HEK293 (cell line): Measurements from ENCODE around the gene ARHGAP22.

Experiments used
- CTCF ChIA-PET: fragments of 350-600 bp; formaldehyde crosslinking; extraction: SDS; loops from one replicate; lab custom pipeline; 2021; ENCODE audit warnings: antibody characterized with exemption; lab: Yijun Ruan, JAX
- POLR2A ChIA-PET: fragments of 300-600 bp; formaldehyde crosslinking; extraction: SDS; loops from one replicate; lab custom pipeline; 2020; ENCODE audit warnings: antibody characterized with exemption, inconsistent platforms; lab: Yijun Ruan, JAX
- H3K27ac ChIP-seq: fragments of 200-500 bp; sonication (Bioruptor generic); 2 replicates; pipeline ENCODE4 v1.5.1; 2014; ENCODE audit warnings: low read depth, low read length, control low read depth, inconsistent platforms; ENCODE audit errors: extremely low read depth
- H3K36me3 ChIP-seq, 2 experiments: fragments of 200-500 bp in 1 of 2; sonication (Bioruptor generic) in 1 of 2; 1 replicate in 1 of 2; 2 replicates in 1 of 2; pipeline ENCODE4 v1.5.1; 2014 to 2017; ENCODE audit warnings: inconsistent platforms in 2 of 2, low read length in 2 of 2; ENCODE audit not compliant: control insufficient read depth in 2 of 2, insufficient read depth in 1 of 2
- H3K4me1 ChIP-seq: fragments of 200-500 bp; sonication (Bioruptor generic); 2 replicates; pipeline ENCODE4 v1.5.1; 2014; ENCODE audit warnings: mild to moderate bottlenecking, low read length, inconsistent platforms; ENCODE audit not compliant: control insufficient read depth, insufficient read depth
- H3K4me3 ChIP-seq: 2 replicates; pipeline ENCODE4 v1.5.1; 2011; ENCODE audit warnings: low read depth, mild to moderate bottlenecking, control low read depth, low read length, moderate library complexity
- H3K9me3 ChIP-seq: fragments of 200-500 bp; sonication (Bioruptor generic); 2 replicates; pipeline ENCODE4 v1.5.1; 2014; ENCODE audit warnings: low read depth, low read length, inconsistent platforms; ENCODE audit not compliant: control insufficient read depth, insufficient read depth
- KLF7 ChIP-seq: fragments of 450-650 bp; formaldehyde crosslinking; IDR thresholded peaks from 2 replicates; pipeline ENCODE4 v1.5.1; 2016; ENCODE audit warnings: missing biosample characterization, missing genetic modification characterization, borderline replicate concordance
- OVOL3 ChIP-seq: fragments of 450-650 bp; formaldehyde crosslinking; IDR thresholded peaks from 2 replicates; pipeline ENCODE4 v1.5.1; 2016; ENCODE audit warnings: missing biosample characterization, missing genetic modification characterization
- SCRT2 ChIP-seq: fragments of 450-650 bp; formaldehyde crosslinking; IDR thresholded peaks from 2 replicates; pipeline ENCODE4 v1.5.1; 2016; ENCODE audit warnings: missing biosample characterization, missing genetic modification characterization
- ZBTB20 ChIP-seq: fragments of 450-650 bp; formaldehyde crosslinking; IDR thresholded peaks from 2 replicates; pipeline ENCODE4 v1.5.1; 2016; ENCODE audit warnings: missing biosample characterization, missing genetic modification characterization
- ZFP3 ChIP-seq: fragments of 450-650 bp; formaldehyde crosslinking; IDR thresholded peaks from 2 replicates; pipeline ENCODE4 v1.5.1; 2016; ENCODE audit warnings: low read depth, missing biosample characterization, missing genetic modification characterization
- ZNF175 ChIP-seq: fragments of 450-650 bp; formaldehyde crosslinking; IDR thresholded peaks from 2 replicates; pipeline ENCODE4 v1.5.1; 2016; ENCODE audit warnings: missing biosample characterization, missing genetic modification characterization
- ZNF211 ChIP-seq: fragments of 450-650 bp; formaldehyde crosslinking; IDR thresholded peaks from 2 replicates; pipeline ENCODE4 v1.5.1; 2016; ENCODE audit warnings: low read depth, missing biosample characterization, missing genetic modification characterization
- ZNF26 ChIP-seq: fragments of 450-650 bp; formaldehyde crosslinking; IDR thresholded peaks from 2 replicates; pipeline ENCODE4 v1.5.1; 2016; ENCODE audit warnings: missing biosample characterization, missing genetic modification characterization
- ZNF324 ChIP-seq: fragments of 450-650 bp; formaldehyde crosslinking; IDR thresholded peaks from 2 replicates; pipeline ENCODE4 v1.5.1; 2016; ENCODE audit warnings: missing biosample characterization, missing genetic modification characterization
- ZNF335 ChIP-seq: fragments of 450-650 bp; formaldehyde crosslinking; conservative IDR thresholded peaks from 2 replicates; pipeline ENCODE4 v1.5.1; 2016; ENCODE audit warnings: missing biosample characterization, missing genetic modification characterization
- ZNF354C ChIP-seq: fragments of 450-650 bp; formaldehyde crosslinking; IDR thresholded peaks from 2 replicates; pipeline ENCODE4 v1.5.1; 2016; ENCODE audit warnings: missing biosample characterization, missing genetic modification characterization, low read depth, borderline replicate concordance
- ZNF366 ChIP-seq: fragments of 450-650 bp; formaldehyde crosslinking; conservative IDR thresholded peaks from 2 replicates; pipeline ENCODE4 v1.5.1; 2016; ENCODE audit warnings: missing biosample characterization, missing genetic modification characterization
- ZNF521 ChIP-seq: fragments of 450-650 bp; formaldehyde crosslinking; IDR thresholded peaks from 2 replicates; pipeline ENCODE4 v1.5.1; 2017; ENCODE audit warnings: missing biosample characterization, mild to moderate bottlenecking, missing genetic modification characterization
- ZNF596 ChIP-seq: fragments of 450-650 bp; IDR thresholded peaks from 2 replicates; pipeline ENCODE4 v1.5.0; 2018; ENCODE audit warnings: missing biosample characterization, mild to moderate bottlenecking, missing genetic modification characterization, moderate library complexity
- ZNF624 ChIP-seq: fragments of 450-650 bp; formaldehyde crosslinking; IDR thresholded peaks from 2 replicates; pipeline ENCODE4 v1.5.1; 2017; ENCODE audit warnings: missing biosample characterization, missing genetic modification characterization
- TF ChIP-seq, protein P1 (sequence below): fragments of 450-650 bp; formaldehyde crosslinking; IDR thresholded peaks from 2 replicates; pipeline ENCODE4 v1.5.1; 2016; ENCODE audit warnings: missing biosample characterization, missing genetic modification characterization, borderline replicate concordance
- TF ChIP-seq, protein P2 (sequence below): IDR thresholded peaks from 2 replicates; pipeline ENCODE4 v1.6.1; 2011; ENCODE audit warnings: mild to moderate bottlenecking, low read depth, low read length, borderline replicate concordance
- TF ChIP-seq, protein P3 (sequence below): fragments of 450-650 bp; formaldehyde crosslinking; IDR thresholded peaks from 2 replicates; pipeline ENCODE4 v1.5.1; 2016; ENCODE audit warnings: missing biosample characterization, missing genetic modification characterization

Gene ARHGAP22

DNA sequence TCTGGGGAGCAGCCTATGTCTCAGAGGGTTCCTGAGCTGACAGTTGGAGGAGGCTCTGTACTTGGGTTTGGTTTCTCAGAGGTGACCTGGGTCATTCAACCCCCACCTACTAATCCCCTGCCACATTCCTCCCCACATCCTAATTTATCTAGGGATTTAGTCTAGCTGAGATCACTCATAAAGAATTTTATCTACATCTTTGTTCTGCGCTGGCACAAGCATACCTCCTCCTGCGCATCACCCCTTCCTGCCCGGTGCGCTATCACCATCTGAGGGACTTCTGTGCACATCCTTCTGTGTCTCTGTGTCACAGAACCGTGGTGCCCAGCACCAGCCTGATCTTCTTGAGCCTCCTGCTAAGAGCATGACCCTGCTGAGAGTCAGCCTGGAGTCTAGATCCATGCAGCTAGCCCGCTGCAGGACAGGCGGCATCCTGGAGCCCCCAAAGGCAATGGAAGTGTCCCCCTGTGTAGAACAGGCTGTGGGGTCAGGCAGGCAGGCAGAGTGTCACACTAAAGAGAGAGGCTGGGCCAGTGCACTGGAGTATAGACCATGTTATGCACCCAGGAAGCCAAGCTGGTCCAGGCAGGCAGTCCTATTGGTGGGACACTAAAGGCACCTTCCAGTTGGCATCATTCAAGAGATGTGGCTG lies 63.6 kb downstream of the ARHGAP22 start:
- POLR2A ChIA-PET = no interaction called here
- Histone ChIP-seq H3K9me3 (no peaks in the 10 kb centered on the region), H3K4me1 (no peaks in the 10 kb centered on the region), H3K27ac (no peak overlapping the region), H3K36me3 (no peaks in the 10 kb centered on the region), H3K4me3 (no peak overlapping the region)
- TF ChIP-seq ZNF624 = no peak
- TF ChIP-seq ZFP3 = no peak
- TF ChIP-seq ZNF521 (tag by site-specific recombination) = no peak
- no peak for TF ChIP-seq SCRT2 (tag by site-specific recombination)
- TF ChIP-seq ZNF26 (tag by site-specific recombination) = no peak
- no peak for TF ChIP-seq ZNF211
- no peak for TF ChIP-seq ZNF335 (tag by site-specific recombination)
- TF ChIP-seq, protein P1, sequence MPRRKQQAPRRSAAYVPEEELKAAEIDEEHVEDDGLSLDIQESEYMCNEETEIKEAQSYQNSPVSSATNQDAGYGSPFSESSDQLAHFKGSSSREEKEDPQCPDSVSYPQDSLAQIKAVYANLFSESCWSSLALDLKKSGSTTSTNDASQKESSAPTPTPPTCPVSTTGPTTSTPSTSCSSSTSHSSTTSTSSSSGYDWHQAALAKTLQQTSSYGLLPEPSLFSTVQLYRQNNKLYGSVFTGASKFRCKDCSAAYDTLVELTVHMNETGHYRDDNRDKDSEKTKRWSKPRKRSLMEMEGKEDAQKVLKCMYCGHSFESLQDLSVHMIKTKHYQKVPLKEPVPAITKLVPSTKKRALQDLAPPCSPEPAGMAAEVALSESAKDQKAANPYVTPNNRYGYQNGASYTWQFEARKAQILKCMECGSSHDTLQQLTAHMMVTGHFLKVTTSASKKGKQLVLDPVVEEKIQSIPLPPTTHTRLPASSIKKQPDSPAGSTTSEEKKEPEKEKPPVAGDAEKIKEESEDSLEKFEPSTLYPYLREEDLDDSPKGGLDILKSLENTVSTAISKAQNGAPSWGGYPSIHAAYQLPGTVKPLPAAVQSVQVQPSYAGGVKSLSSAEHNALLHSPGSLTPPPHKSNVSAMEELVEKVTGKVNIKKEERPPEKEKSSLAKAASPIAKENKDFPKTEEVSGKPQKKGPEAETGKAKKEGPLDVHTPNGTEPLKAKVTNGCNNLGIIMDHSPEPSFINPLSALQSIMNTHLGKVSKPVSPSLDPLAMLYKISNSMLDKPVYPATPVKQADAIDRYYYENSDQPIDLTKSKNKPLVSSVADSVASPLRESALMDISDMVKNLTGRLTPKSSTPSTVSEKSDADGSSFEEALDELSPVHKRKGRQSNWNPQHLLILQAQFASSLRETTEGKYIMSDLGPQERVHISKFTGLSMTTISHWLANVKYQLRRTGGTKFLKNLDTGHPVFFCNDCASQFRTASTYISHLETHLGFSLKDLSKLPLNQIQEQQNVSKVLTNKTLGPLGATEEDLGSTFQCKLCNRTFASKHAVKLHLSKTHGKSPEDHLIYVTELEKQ (tag by site-specific recombination) = no peak
- TF ChIP-seq KLF7 (tag by site-specific recombination) = no peak
- TF ChIP-seq ZNF324 (tag by site-specific recombination) = no peak
- no peak for TF ChIP-seq ZNF175 (tag by site-specific recombination)
- no peak for TF ChIP-seq ZBTB20 (tag by site-specific recombination)
- CTCF ChIA-PET = interaction anchor here (0.6 to 2.2 kb wide), 4 partner anchors 10 to 71 kb away, joined by 3 to 8 read pairs (median 4); no protein-coding TSS in a partner anchor

DNA sequence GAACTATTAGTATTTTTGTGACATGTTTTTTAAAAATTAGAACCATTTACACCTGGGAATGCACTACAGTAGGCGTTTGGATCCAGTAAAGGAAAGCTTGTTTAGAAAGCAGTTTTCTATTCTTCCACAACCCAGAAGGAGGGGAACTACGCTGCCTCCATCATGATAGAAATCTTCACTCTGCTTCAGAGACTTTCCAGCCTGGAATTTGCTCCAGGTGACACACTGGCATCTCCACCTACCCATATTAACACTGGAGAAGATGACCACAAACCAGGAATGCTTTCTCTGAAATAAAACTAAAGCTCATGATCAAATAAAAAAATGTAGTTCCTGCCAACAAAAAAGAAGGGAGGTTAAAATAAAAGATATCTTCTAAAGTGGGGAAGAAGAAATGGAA lies 66.3 kb downstream of the ARHGAP22 start:
- Histone ChIP-seq H3K36me3 (no peaks in the 10 kb centered on the region), H3K27ac (no peak overlapping the region), H3K4me1 (no peaks in the 10 kb centered on the region), H3K9me3 (no peaks in the 10 kb centered on the region), H3K4me3 (no peak overlapping the region)
- ChIA-PET CTCF (interaction anchor here (0.9 to 2.8 kb wide), 7 partner anchors 11 to 119 kb away, joined by 3 to 10 read pairs (median 6); no protein-coding TSS in a partner anchor), POLR2A (no interaction called here)
- TF ChIP-seq ZNF366 (tag by site-specific recombination) = no peak
- TF ChIP-seq, protein P2, sequence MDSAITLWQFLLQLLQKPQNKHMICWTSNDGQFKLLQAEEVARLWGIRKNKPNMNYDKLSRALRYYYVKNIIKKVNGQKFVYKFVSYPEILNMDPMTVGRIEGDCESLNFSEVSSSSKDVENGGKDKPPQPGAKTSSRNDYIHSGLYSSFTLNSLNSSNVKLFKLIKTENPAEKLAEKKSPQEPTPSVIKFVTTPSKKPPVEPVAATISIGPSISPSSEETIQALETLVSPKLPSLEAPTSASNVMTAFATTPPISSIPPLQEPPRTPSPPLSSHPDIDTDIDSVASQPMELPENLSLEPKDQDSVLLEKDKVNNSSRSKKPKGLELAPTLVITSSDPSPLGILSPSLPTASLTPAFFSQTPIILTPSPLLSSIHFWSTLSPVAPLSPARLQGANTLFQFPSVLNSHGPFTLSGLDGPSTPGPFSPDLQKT = no peak
- TF ChIP-seq ZNF211 = no peak
- TF ChIP-seq ZNF354C (tag by site-specific recombination) = no peak
- no peak for TF ChIP-seq OVOL3 (tag by site-specific recombination)
- TF ChIP-seq, protein P3, sequence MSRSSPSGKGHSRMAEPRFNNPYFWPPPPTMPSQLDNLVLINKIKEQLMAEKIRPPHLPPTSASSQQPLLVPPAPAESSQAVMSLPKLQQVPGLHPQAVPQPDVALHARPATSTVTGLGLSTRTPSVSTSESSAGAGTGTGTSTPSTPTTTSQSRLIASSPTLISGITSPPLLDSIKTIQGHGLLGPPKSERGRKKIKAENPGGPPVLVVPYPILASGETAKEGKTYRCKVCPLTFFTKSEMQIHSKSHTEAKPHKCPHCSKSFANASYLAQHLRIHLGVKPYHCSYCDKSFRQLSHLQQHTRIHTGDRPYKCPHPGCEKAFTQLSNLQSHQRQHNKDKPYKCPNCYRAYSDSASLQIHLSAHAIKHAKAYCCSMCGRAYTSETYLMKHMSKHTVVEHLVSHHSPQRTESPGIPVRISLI (tag by site-specific recombination) = no peak
- no peak for TF ChIP-seq ZNF596 (tag by site-specific recombination)
